ENCODE measurements around the gene TMEM178B.

TMEM178B gene

DNA sequence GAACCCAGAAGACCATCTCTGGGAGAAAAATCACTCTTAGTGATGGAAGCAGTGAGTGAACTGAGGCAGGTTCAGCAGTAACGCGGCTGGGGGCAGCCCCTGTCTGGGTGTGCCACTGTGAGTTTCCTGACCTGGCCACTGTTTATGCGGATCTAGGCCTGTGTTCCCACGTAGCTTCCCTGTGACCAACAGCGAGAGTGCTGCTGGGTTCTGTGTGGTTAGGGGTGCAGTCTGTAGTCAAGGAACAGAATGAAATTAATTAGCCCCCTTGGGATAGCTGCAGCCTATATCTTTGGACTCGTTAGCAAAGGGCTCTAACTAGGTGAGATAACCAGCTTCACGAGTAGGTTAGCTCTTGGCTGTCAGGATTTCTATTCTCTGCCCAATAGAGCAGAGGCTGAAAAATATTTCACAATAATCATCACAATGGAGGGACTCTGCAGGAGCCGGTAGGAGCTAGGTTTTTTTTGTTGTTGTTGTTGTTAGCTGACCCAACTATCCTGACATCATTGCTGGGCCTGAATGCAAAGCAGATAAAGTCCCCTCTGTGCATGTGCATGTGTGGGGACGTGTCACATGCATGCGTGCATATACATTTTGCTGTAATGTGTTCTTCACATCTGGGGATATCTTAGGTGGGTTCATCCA is 164.9 kb downstream of the TMEM178B start:
- TF ChIP-seq, protein P1, sequence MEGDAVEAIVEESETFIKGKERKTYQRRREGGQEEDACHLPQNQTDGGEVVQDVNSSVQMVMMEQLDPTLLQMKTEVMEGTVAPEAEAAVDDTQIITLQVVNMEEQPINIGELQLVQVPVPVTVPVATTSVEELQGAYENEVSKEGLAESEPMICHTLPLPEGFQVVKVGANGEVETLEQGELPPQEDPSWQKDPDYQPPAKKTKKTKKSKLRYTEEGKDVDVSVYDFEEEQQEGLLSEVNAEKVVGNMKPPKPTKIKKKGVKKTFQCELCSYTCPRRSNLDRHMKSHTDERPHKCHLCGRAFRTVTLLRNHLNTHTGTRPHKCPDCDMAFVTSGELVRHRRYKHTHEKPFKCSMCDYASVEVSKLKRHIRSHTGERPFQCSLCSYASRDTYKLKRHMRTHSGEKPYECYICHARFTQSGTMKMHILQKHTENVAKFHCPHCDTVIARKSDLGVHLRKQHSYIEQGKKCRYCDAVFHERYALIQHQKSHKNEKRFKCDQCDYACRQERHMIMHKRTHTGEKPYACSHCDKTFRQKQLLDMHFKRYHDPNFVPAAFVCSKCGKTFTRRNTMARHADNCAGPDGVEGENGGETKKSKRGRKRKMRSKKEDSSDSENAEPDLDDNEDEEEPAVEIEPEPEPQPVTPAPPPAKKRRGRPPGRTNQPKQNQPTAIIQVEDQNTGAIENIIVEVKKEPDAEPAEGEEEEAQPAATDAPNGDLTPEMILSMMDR (IDR thresholded peaks at IDR 0.05; ENCODE audit: control extremely low read depth, extremely low read depth, low read depth, missing control alignments), result no peak
- DNase-seq (ENCODE audit: extremely low spot score), result no peak
- ChIA-PET CTCF (interaction anchor here (0.9 to 1.4 kb wide), 2 partner anchors 12 to 17 kb away, joined by 3 to 4 read pairs; no protein-coding TSS in a partner anchor), POLR2A (no interaction called here)

DNA sequence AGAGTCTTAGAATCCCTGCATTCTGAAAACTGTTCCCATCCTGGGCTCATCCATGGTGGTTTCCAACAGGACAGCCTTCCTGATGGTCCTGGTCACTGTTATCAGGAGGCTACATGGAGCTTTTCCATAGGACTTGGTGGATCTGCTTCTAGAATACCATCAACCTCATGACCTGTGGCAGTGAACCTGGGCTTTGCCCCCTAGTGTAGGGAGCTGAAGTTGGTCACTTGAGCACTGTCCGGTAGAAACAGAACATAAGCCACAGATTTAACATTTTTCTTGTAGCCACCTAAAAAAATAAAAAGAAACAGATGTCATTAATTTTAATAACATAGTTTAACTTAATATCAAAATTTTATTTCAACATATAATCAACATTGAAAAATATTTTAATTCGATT is 165.8 kb downstream of the TMEM178B start:
- POLR2A ChIA-PET, result no interaction called here
- no peak for DNase-seq (ENCODE audit: extremely low spot score)
- TF ChIP-seq, protein P1 (IDR thresholded peaks at IDR 0.05; ENCODE audit: control extremely low read depth, extremely low read depth, low read depth, missing control alignments), result no peak
- CTCF ChIA-PET, result interaction anchor here (0.9 kb wide), 1 partner anchor 11 kb away, joined by 3 read pairs; no protein-coding TSS in a partner anchor

- TF ChIP-seq, protein P1 (IDR thresholded peaks at IDR 0.05; ENCODE audit: control extremely low read depth, extremely low read depth, low read depth, missing control alignments), result no peak
- POLR2A ChIA-PET, result no interaction called here
- DNase-seq (ENCODE audit: extremely low spot score), result no peak
- CTCF ChIA-PET, result interaction anchor here (1.4 to 2.5 kb wide), 2 partner anchors 10 to 18 kb away, joined by 3 to 7 read pairs; no protein-coding TSS in a partner anchor
Measured at GRCh38 chr7:141242568-141242967, 168.7 kb downstream of the TMEM178B start.

DNA sequence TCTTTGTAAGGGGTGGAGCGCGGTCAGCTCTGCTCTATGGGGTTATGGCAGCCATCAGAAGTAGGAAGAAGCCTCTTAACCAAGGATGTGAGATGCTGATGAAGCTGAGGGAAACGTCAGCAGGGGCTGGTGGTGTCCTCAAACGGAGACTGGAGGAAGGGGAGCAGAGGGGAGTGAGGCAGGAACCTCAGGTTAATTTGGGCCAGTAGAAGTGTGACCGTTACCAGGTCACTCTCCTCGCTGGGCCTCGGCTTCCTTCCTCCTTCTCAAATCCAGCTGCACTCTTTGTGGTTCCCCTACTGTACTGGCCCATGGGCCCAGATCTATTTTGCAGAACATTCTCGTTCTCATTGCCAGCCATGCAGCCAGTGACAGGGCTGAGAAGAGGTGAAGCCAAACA is 169.5 kb downstream of the TMEM178B start:
- CTCF ChIA-PET, result interaction anchor here (1.4 to 2.5 kb wide), 2 partner anchors 9 to 18 kb away, joined by 3 to 7 read pairs; no protein-coding TSS in a partner anchor

DNA sequence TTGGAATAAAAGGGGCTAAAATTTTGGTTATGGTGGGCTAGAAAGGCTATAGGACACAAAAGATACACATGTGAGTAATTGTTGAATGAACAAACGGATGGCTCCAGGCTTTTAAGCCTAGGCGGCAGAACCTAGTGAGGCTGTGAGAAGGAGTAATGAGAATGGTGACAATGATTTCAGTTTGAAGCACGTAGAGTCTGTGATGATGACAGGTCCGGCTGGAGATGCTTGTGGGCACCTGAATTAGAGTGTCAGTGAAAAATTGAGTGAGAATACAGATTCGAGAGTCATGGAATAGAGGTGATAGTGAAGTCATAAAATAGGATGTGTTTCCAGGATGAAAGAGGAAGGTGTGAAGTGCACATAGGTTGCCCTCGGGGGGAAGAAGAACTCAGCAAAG is 170.6 kb downstream of the TMEM178B start:
- DNase-seq (ENCODE audit: extremely low spot score), result no peak
- ChIA-PET POLR2A (no interaction called here), CTCF (no interaction called here)
- TF ChIP-seq, protein P1 (IDR thresholded peaks at IDR 0.05; ENCODE audit: control extremely low read depth, extremely low read depth, low read depth, missing control alignments), result no peak

More for the DNA sequence above, 169.5 kb downstream of the TMEM178B start:
- DNase-seq (ENCODE audit: extremely low spot score), result no peak
- POLR2A ChIA-PET, result no interaction called here
- TF ChIP-seq, protein P1 (IDR thresholded peaks at IDR 0.05; ENCODE audit: control extremely low read depth, extremely low read depth, low read depth, missing control alignments), result no peak

- ChIA-PET CTCF (no interaction called here), POLR2A (no interaction called here)
- DNase-seq (ENCODE audit: extremely low spot score), result no peak
- TF ChIP-seq, protein P1 (IDR thresholded peaks at IDR 0.05; ENCODE audit: control extremely low read depth, extremely low read depth, low read depth, missing control alignments), result no peak
Measured at GRCh38 chr7:141246426-141246825, 172.6 kb downstream of the TMEM178B start.
